MM.1S (cell line): ENCODE data around the gene PPP1R12B.
"Not testable (repeated sequence)": the region's sequence is repeated elsewhere in the genome, so short reads cannot be mapped to it uniquely, and the experiment has no call there.

Experiments
- DNase-seq: peaks from one replicate; pipeline ENCODE4 v3.0.0-alpha.2; 2015
- H2AFZ ChIP-seq: fragments of 300-600 bp; sonication (generic); 2 replicates; pipeline ENCODE4 v1.6.0; 2016; ENCODE audit warnings: antibody characterized with exemption, low read length
- H3F3A ChIP-seq: fragments of 300-600 bp; sonication (generic); 2 replicates; pipeline ENCODE4 v1.6.1; 2016; ENCODE audit warnings: mild to moderate bottlenecking, antibody characterized with exemption, low read length, moderate library complexity, mixed read lengths; ENCODE audit not compliant: insufficient read depth
- H3K27ac ChIP-seq: fragments of 300-600 bp; sonication (generic); 2 replicates; pipeline ENCODE4 v1.5.1; 2016; ENCODE audit warnings: mild to moderate bottlenecking, low read length
- H3K27me3 ChIP-seq: fragments of 300-600 bp; sonication (generic); replicated peaks from 2 replicates; pipeline ENCODE4 v1.6.0; 2016; ENCODE audit warnings: low read length; ENCODE audit not compliant: insufficient read depth
- H3K36me3 ChIP-seq: fragments of 300-600 bp; sonication (generic); replicated peaks from 2 replicates; pipeline ENCODE4 v1.6.1; 2016; ENCODE audit warnings: mild to moderate bottlenecking, low read length, mixed read lengths; ENCODE audit not compliant: insufficient read depth
- H3K4me1 ChIP-seq: fragments of 300-600 bp; sonication (generic); 2 replicates; pipeline ENCODE4 v1.6.1; 2016; ENCODE audit warnings: low read length, mixed read lengths
- H3K4me2 ChIP-seq: fragments of 300-600 bp; sonication (generic); 2 replicates; pipeline ENCODE4 v1.6.0; 2016; ENCODE audit warnings: low read depth, low read length
- H3K4me3 ChIP-seq: fragments of 300-600 bp; sonication (generic); 2 replicates; pipeline ENCODE4 v1.5.1; 2016; ENCODE audit warnings: low read length, mixed read lengths
- H3K79me2 ChIP-seq: fragments of 300-600 bp; sonication (generic); 2 replicates; pipeline ENCODE4 v1.6.1; 2016; ENCODE audit warnings: mixed run types, low read length, mixed read lengths
- H3K9ac ChIP-seq: fragments of 300-600 bp; sonication (generic); 2 replicates; pipeline ENCODE4 v1.6.1; 2016; ENCODE audit warnings: low read length, mixed read lengths
- H3K9me2 ChIP-seq: fragments of 300-600 bp; sonication (generic); replicated peaks from 2 replicates; pipeline ENCODE4 v1.6.1; 2016; ENCODE audit warnings: mild to moderate bottlenecking, low read length, mixed read lengths; ENCODE audit not compliant: insufficient read depth
- H3K9me3 ChIP-seq: fragments of 300-600 bp; sonication (generic); replicated peaks from 2 replicates; pipeline ENCODE4 v1.6.1; 2016; ENCODE audit warnings: mild to moderate bottlenecking, low read length, mixed read lengths; ENCODE audit not compliant: insufficient read depth
- H4K20me1 ChIP-seq: fragments of 300-600 bp; sonication (generic); 2 replicates; pipeline ENCODE4 v1.6.1; 2016; ENCODE audit warnings: mild to moderate bottlenecking, low read length, moderate library complexity, mixed read lengths; ENCODE audit not compliant: insufficient read depth
- EZH2 ChIP-seq: fragments of 300-600 bp; sonication (generic); optimal IDR thresholded peaks from 2 replicates; pipeline ENCODE3; 2017; ENCODE audit warnings: low read depth, mild to moderate bottlenecking, antibody characterized with exemption, low read length, mixed read lengths
- EZH2phosphoT487 ChIP-seq: fragments of 300-600 bp; sonication (generic); IDR thresholded peaks from 2 replicates; pipeline ENCODE4 v1.6.1; 2018; ENCODE audit warnings: antibody characterized with exemption, low read length
- TF ChIP-seq, protein P1 (sequence below): fragments of 300-600 bp; sonication (generic); IDR thresholded peaks from 2 replicates; pipeline ENCODE4 v1.5.1; 2016; ENCODE audit warnings: antibody characterized with exemption, low read length, mixed read lengths

PPP1R12B gene

DNA sequence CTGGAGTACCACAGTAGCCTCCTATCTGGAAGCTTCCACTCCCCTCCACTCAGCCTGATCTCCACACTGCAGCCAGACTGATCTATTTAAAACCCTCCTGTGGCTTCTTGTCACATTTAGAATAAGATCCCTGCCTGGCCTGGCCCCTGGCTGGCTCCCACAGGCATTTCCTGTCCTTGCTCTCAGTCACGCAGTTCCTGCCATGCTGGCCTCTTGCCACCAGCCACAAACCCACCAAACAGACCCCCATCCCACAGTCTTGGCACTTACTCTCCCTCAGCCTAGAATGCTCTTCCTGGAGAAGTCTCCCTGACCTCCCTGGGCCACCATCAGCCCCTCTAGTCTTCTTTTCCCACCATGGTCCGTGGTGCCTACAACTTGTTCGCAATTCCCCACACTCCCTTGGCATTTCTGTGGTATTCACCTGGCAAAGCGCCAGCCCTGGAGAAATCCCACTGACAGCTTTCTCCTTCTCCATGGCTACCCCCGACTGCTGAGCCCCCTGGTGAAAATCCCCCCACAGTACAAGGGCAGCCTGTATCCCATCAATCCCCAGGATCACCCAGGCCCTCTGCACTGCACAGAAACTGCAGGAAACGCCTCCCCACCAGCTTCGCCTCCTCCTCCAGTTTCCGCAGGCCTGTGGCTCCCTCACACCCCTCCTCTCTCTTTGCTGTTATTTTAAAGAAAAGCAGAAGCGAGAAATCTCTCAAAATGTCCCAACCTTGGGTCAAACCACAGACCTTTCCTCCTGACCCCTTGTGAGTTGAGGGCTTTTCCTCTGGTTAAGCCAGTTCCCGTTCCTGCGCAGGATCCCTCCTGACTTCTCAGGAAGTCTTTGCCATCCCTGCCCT is 267.2 kb downstream of the PPP1R12B start:
- Histone ChIP-seq H3K36me3 (no peaks in the 10 kb centered on the region), H3K27ac (peak overlapping the region; percentile 84), H2AFZ (no peak overlapping the region), H3K9me3 (no peaks in the 10 kb centered on the region), H4K20me1 (no peaks in the 10 kb centered on the region), H3K9me2 (no peaks in the 10 kb centered on the region), H3K4me1 (peaks cover 45% of the 10 kb centered on the region), H3K4me3 (peak overlapping the region; percentile 53), H3K4me2 (peak overlapping the region; percentile 95), H3K79me2 (no peaks in the 10 kb centered on the region), H3F3A (peaks cover 22% of the 10 kb centered on the region), H3K27me3 (no peaks in the 10 kb centered on the region), H3K9ac (peak overlapping the region; percentile 52; the same call in 1 of the 2 replicates)
- TF ChIP-seq EZH2phosphoT487 (no peak), EZH2 (no peak)
- TF ChIP-seq, protein P1, sequence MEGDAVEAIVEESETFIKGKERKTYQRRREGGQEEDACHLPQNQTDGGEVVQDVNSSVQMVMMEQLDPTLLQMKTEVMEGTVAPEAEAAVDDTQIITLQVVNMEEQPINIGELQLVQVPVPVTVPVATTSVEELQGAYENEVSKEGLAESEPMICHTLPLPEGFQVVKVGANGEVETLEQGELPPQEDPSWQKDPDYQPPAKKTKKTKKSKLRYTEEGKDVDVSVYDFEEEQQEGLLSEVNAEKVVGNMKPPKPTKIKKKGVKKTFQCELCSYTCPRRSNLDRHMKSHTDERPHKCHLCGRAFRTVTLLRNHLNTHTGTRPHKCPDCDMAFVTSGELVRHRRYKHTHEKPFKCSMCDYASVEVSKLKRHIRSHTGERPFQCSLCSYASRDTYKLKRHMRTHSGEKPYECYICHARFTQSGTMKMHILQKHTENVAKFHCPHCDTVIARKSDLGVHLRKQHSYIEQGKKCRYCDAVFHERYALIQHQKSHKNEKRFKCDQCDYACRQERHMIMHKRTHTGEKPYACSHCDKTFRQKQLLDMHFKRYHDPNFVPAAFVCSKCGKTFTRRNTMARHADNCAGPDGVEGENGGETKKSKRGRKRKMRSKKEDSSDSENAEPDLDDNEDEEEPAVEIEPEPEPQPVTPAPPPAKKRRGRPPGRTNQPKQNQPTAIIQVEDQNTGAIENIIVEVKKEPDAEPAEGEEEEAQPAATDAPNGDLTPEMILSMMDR = no peak
- peak; percentile 82 for DNase-seq

DNA sequence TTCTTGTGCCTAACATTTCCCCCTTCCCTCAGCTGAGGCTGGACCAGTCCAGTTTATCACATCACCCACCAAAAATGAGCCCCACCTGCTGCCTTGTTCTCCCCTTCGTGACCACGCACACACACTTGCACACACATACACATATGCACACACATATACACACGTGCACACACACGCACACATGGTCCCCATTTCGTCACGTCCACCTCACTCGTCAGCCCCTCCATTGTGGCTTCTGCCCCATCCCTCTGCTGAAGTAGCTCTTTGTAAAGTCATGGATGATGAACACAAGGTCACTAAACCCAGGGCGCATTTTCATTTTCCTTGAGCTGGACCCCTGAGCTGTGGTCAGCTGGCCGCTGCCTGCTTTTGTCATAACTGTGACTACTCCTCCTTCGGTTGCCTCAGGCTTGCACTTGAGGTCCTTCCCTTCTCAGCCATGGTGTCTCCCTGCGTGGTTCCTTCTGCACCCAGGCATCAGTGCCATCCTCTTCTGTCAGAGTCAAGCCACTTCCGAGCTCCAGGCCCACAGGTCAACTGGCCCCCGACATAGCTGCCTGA is 267.9 kb downstream of the PPP1R12B start:
- Histone ChIP-seq H3K4me3 (no peak overlapping the region), H3K4me2 (peak overlapping the region; percentile 95), H3K9me3 (no peaks in the 10 kb centered on the region), H3K9ac (no peak overlapping the region), H3K9me2 (no peaks in the 10 kb centered on the region), H3F3A (peaks cover 22% of the 10 kb centered on the region), H3K27ac (peak overlapping the region; percentile 84; the same call in 1 of the 2 replicates), H3K4me1 (peaks cover 45% of the 10 kb centered on the region), H3K36me3 (no peaks in the 10 kb centered on the region), H2AFZ (no peak overlapping the region), H3K27me3 (no peaks in the 10 kb centered on the region), H3K79me2 (no peaks in the 10 kb centered on the region), H4K20me1 (no peaks in the 10 kb centered on the region)
- TF ChIP-seq EZH2phosphoT487 = no peak
- TF ChIP-seq EZH2 = no peak
- TF ChIP-seq, protein P1 = no peak
- DNase-seq = no peak

DNA sequence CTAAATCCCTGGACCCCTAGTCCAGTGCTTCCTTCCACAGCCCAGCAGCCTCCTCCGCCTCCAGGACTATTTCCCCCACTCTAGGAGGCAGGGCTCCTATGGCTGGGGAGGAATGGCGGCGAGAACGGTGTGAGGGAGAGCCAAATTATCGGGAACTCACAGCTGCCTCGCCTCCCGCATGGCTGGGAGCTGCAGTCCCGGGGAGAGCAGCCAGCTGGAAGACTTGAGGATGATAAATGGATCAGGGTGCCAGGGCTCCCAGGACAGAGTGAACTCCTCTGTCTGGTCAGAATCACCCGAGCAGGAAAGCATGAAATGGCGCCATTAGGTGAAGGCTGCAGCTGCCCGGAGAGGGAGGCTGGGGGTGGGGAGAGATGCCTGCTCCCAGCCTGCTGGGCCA is 270.5 kb downstream of the PPP1R12B start:
- not testable (repeated sequence) for DNase-seq, H3K9ac ChIP-seq, H3K79me2 ChIP-seq, H3K27me3 ChIP-seq, H3K4me2 ChIP-seq, H3K9me2 ChIP-seq, H3K4me3 ChIP-seq, H3K36me3 ChIP-seq, H4K20me1 ChIP-seq, H3K27ac ChIP-seq, H3K9me3 ChIP-seq, H2AFZ ChIP-seq
- H3K4me1 ChIP-seq = peaks cover 30% of the 10 kb centered on the region
- H3F3A ChIP-seq = peaks cover 22% of the 10 kb centered on the region

DNA sequence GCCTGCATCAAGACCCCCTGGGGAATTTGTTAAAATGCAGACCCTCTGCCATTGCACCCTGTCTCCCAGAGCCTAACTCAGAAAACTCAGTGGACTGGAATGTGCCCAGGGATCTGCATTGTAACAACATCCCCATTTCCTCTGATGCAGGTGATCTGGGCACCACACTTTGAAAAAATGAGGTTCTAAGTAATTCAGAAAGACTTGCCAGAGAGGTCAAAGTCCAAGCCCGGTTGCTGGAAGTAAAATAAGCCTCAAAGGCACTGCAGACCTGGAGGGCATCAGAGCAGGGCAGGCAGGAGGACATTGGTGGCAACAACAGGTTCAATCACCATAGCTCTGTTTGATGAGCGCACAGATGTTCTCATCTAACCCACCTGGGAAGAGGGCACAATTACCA is 271.0 kb downstream of the PPP1R12B start:
- no peak for DNase-seq
- no peaks in the 10 kb centered on the region for H3K36me3 ChIP-seq
- H3K27ac ChIP-seq = no peak overlapping the region
- H3K4me1 ChIP-seq = peaks cover 25% of the 10 kb centered on the region
- no peaks in the 10 kb centered on the region for H4K20me1 ChIP-seq
- H3K9me3 ChIP-seq = no peaks in the 10 kb centered on the region
- no peak overlapping the region for H3K9ac ChIP-seq
- peaks cover 22% of the 10 kb centered on the region for H3F3A ChIP-seq
- no peaks in the 10 kb centered on the region for H3K79me2 ChIP-seq
- no peak for TF ChIP-seq EZH2phosphoT487
- TF ChIP-seq, protein P1 = no peak
- TF ChIP-seq EZH2 = no peak
- H3K4me3 ChIP-seq = no peak overlapping the region
- H3K4me2 ChIP-seq = no peak overlapping the region
- no peaks in the 10 kb centered on the region for H3K9me2 ChIP-seq
- H3K27me3 ChIP-seq = no peaks in the 10 kb centered on the region
- H2AFZ ChIP-seq = no peak overlapping the region

DNA sequence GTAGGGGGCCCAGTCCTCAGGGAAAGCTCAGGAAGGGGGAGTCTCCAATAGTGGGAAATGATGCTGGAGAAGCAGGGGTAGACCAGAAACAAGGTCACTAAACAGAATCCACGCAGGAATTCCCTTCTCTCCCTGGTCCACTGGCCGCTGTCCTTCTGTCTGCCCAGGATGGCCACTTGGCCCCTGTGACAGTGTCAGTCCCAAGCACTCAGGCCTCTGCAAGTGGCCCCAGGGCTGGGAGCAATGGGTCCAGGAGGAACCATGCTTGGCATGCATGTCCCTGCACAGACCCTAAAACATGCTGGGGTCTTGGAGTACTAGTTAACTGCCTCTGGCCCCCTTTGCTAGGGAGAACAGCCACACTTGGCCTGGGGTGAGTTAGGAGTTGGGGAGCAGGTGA is 271.5 kb downstream of the PPP1R12B start:
- H3K9me2 ChIP-seq, H4K20me1 ChIP-seq, H3K27ac ChIP-seq, H3K9me3 ChIP-seq, DNase-seq, H3K4me2 ChIP-seq, H2AFZ ChIP-seq, H3K27me3 ChIP-seq, H3K4me3 ChIP-seq, H3K79me2 ChIP-seq, H3K9ac ChIP-seq, H3K36me3 ChIP-seq: not testable (repeated sequence)
- Histone ChIP-seq H3F3A (peaks cover 18% of the 10 kb centered on the region), H3K4me1 (peaks cover 23% of the 10 kb centered on the region)
